Subcutaneous preadipocyte (primary cell): ENCODE results near the gene ZNHIT2. TPM values are rescaled to one million over a fixed set of nuclear protein-coding genes. Genes with fewer than 3 reads are reported as not detected.

Experiments used
- small RNA-seq: library from RNA; depleted of rRNA; stranded (forward); fragments of <200 nt; gene quantifications from one replicate; pipeline ENCODE3, GENCODE V24; 2012
- total RNA-seq: library from RNA; depleted of rRNA; stranded (reverse); fragments of >200 nt; gene quantifications from 2 replicates; pipeline ENCODE4 v1.2.3, GENCODE V29; 2012

ZNHIT2 gene
- total RNA-seq: 12.9 and 13.1 TPM in 2 replicates

GRCh38 chr11:65117206-65118096 lies at the start of gene ZNHIT2:
Gene ZNHIT2, minus strand, starts transcription at chr11:65117701. Its CDS starts 48 bp downstream, at chr11:65117653.

GRCh38 chr11:65134240-65134951 lies 16.9 kb upstream of the ZNHIT2 start, which contains the start of gene SYVN1:
Gene SYVN1, minus strand, starts transcription at chr11:65134519. Its CDS starts 918 bp downstream, at chr11:65133601.

GRCh38 chr11:65121865-65122696 lies 4.6 kb upstream of the ZNHIT2 start, which contains the start of the genes FAU and MRPL49:
Gene FAU, minus strand, starts transcription at chr11:65122134. Its CDS starts 321 bp downstream, at chr11:65121813.
Gene MRPL49, plus strand, starts transcription at chr11:65122321. Its CDS starts 26 bp downstream, at chr11:65122347.

GRCh38 chr11:65111744-65112545 lies 5.6 kb downstream of the ZNHIT2 start, which contains the start of gene TM7SF2:
Gene TM7SF2, plus strand, starts transcription at chr11:65111872. Its CDS starts 144 bp downstream, at chr11:65112016.

GRCh38 chr11:65095974-65096806 lies 21.3 kb downstream of the ZNHIT2 start, which contains the start of gene VPS51:
Gene VPS51, plus strand, starts transcription at chr11:65096214. Its CDS starts 37 bp downstream, at chr11:65096251.

GRCh38 chr11:65083834-65084597 lies 33.5 kb downstream of the ZNHIT2 start, which contains the start of the genes CDCA5 and ZFPL1:
Gene CDCA5, minus strand, starts transcription at chr11:65084040. Its CDS starts 62 bp downstream, at chr11:65083978.
Gene ZFPL1, plus strand, starts transcription at chr11:65084222. Its CDS starts 477 bp downstream, at chr11:65084699.

Small RNA genes lying within 50 kb of the gene (small RNA-seq; reads per million reads assigned to genes)
- gene HIGD1AP10: not detected
- not detected for gene PDCL2P2
- 7.0 reads per million, percentile 94 among the genes with 10 or more reads in this experiment for gene RNU2-23P

Other genes with a start within 250 kb of the ZNHIT2 start
- gene EHD1, start 239.1 kb downstream of the ZNHIT2 start, total RNA-seq: 40.1 and 75.3 TPM in 2 replicates
- gene ATG2A, start 200.5 kb downstream of the ZNHIT2 start, total RNA-seq: 15.4 and 19.5 TPM in 2 replicates
- 5.9 and 8.2 TPM in 2 replicates for gene PPP2R5B, start 193.0 kb downstream of the ZNHIT2 start, total RNA-seq
- not detected in 2 replicates for gene GPHA2, start 181.8 kb downstream of the ZNHIT2 start, total RNA-seq
- gene MAJIN, start 145.6 kb downstream of the ZNHIT2 start, total RNA-seq: not detected in 2 replicates
- 0.37 and 0.98 TPM in 2 replicates for gene BATF2, start 120.7 kb downstream of the ZNHIT2 start, total RNA-seq
- 46.7 and 63.2 TPM in 2 replicates for gene ARL2, start 103.5 kb downstream of the ZNHIT2 start, total RNA-seq
- 12.1 and 13.2 TPM in 2 replicates for gene SNX15, start 90.3 kb downstream of the ZNHIT2 start, total RNA-seq
- 17.6 and 19.4 TPM in 2 replicates for gene SAC3D1, start 76.5 kb downstream of the ZNHIT2 start, total RNA-seq
- gene NAALADL1, start 59.1 kb downstream of the ZNHIT2 start, total RNA-seq: 10.8 and 14.3 TPM in 2 replicates
- gene CDCA5, start 33.7 kb downstream of the ZNHIT2 start, total RNA-seq: 12.5 and 18.6 TPM in 2 replicates
- 26.8 and 29.0 TPM in 2 replicates for gene ZFPL1, start 33.5 kb downstream of the ZNHIT2 start, total RNA-seq
- gene VPS51, start 21.5 kb downstream of the ZNHIT2 start, total RNA-seq: 122 and 127 TPM in 2 replicates
- 13.2 and 14.3 TPM in 2 replicates for gene TM7SF2, start 5.8 kb downstream of the ZNHIT2 start, total RNA-seq
- 193 and 272 TPM in 2 replicates for gene FAU, start 4.4 kb upstream of the ZNHIT2 start, total RNA-seq
- 24.6 and 30.1 TPM in 2 replicates for gene MRPL49, start 4.6 kb upstream of the ZNHIT2 start, total RNA-seq
- 12.5 and 15.1 TPM in 2 replicates for gene SYVN1, start 16.8 kb upstream of the ZNHIT2 start, total RNA-seq
- not detected in 2 replicates for gene SPDYC, start 52.5 kb upstream of the ZNHIT2 start, total RNA-seq
- 120 and 136 TPM in 2 replicates for gene CAPN1, start 64.2 kb upstream of the ZNHIT2 start, total RNA-seq
- gene POLA2, start 144.3 kb upstream of the ZNHIT2 start, total RNA-seq: 9.9 and 17.6 TPM in 2 replicates
- gene CDC42EP2, start 197.2 kb upstream of the ZNHIT2 start, total RNA-seq: 49.6 and 58.8 TPM in 2 replicates
- gene DPF2, start 216.2 kb upstream of the ZNHIT2 start, total RNA-seq: 49.2 and 52.0 TPM in 2 replicates
- gene TIGD3, start 237.1 kb upstream of the ZNHIT2 start, total RNA-seq: under 0.01 TPM in 2 replicates